Stimulated activated naive B cell treated with anti-CD40 and anti-IgM and Interleukin-4, amounts not matched to agents 10 μg/mL and 1 μg/mL and 100 μg/mL, for 72 hours (primary cell): ENCODE data around the gene CTU1.

Experiments used
- ATAC-seq, 2 donors: fragments of 150-1000 bp; cut with Tn5 transposase; replicated peaks; 2 replicates each; pipeline ENCODE4 v1.10.0; 2021; ENCODE audit warnings: moderate library complexity in 1 of 2
- DNase-seq: peaks from one replicate; pipeline ENCODE4 v3.0.0; 2021
- H3K27ac Mint-ChIP-seq: one replicate; pipeline ENCODE4 v1.8.0; 2022; ENCODE audit warnings: mild to moderate bottlenecking, mixed read lengths
- H3K27me3 Mint-ChIP-seq, 2 donors: one replicate each; pipeline ENCODE4 v1.8.0; 2022; ENCODE audit warnings: mixed read lengths in 2 of 2
- H3K36me3 Mint-ChIP-seq, 2 donors: one replicate each; pipeline ENCODE4 v1.8.0; 2022; ENCODE audit warnings: mixed read lengths in 2 of 2, mild to moderate bottlenecking in 1 of 2
- H3K4me1 Mint-ChIP-seq, 2 donors: one replicate each; pipeline ENCODE4 v1.8.0; 2022; ENCODE audit warnings: mixed read lengths in 2 of 2, mild to moderate bottlenecking in 1 of 2
- H3K4me3 Mint-ChIP-seq, 2 donors: one replicate each; pipeline ENCODE4 v1.8.0; 2022; ENCODE audit warnings: mild to moderate bottlenecking in 2 of 2, mixed read lengths in 2 of 2, moderate library complexity in 1 of 2
- H3K9me3 Mint-ChIP-seq, 2 donors: one replicate each; pipeline ENCODE4 v1.8.0; 2022; ENCODE audit warnings: mixed read lengths in 2 of 2, mild to moderate bottlenecking in 1 of 2

The CTU1 gene

DNA sequence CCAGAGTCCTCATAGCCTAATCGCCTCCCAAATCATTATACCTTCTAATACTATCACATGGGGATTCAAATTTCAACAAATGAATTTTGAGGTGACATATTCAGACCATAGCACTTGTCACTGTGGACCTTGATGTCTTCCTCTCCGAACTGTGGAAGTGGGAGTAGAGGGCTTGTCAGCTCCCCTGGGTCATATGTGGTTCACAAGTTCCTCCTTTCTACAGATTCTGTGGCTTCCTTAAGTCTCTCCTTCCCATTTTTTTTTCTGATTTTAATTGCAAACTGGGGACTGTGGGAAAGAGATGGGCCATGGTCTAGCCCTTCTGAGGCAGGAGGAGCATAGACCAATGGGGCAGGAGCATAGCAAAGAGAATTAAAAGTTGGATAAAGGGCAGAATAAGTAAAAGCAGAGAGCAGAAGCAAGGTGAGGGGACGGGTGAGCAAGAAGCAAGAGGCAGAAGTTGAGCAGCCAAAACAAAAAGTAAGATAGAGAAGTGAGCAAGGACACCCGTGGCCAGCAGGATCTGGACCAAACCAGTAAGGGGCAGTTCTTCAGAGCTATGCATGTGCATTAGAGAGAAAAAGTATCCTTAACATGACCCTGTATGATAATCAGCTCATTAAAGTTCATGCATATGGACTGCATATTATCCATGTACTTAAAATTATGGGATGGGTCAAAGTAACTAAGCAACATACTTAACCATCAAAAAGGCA, 31.2 kb upstream of the CTU1 start:
- H3K36me3 Mint-ChIP-seq, result peaks cover 3 to 7% of the 10 kb centered on the region in 2 donors
- ATAC-seq, result peak; percentile 47 to 70
- peaks cover 29 to 44% of the 10 kb centered on the region in 2 donors for H3K27me3 Mint-ChIP-seq
- peak overlapping the region in 1 of 2 donors; percentile 6 for H3K4me3 Mint-ChIP-seq
- H3K9me3 Mint-ChIP-seq, result peaks cover 0 to 10% of the 10 kb centered on the region in 2 donors
- no peak overlapping the region for H3K27ac Mint-ChIP-seq
- peaks cover 26 to 59% of the 10 kb centered on the region in 2 donors for H3K4me1 Mint-ChIP-seq
- no peak for DNase-seq

GRCh38 chr19:51138549-51138979, 30.4 kb upstream of the CTU1 start:
- peaks cover 3 to 7% of the 10 kb centered on the region in 2 donors for H3K36me3 Mint-ChIP-seq
- no peak overlapping the region for H3K27ac Mint-ChIP-seq
- no peak overlapping the region for H3K4me3 Mint-ChIP-seq
- H3K4me1 Mint-ChIP-seq, result peaks cover 26 to 60% of the 10 kb centered on the region in 2 donors
- peaks cover 0 to 10% of the 10 kb centered on the region in 2 donors for H3K9me3 Mint-ChIP-seq
- H3K27me3 Mint-ChIP-seq, result peaks cover 20 to 42% of the 10 kb centered on the region in 2 donors
- no peak for DNase-seq
- ATAC-seq, result no peak

- Mint-ChIP-seq H3K4me1 (peaks cover 26 to 60% of the 10 kb centered on the region in 2 donors), H3K9me3 (peaks cover 0 to 10% of the 10 kb centered on the region in 2 donors), H3K36me3 (peaks cover 3 to 7% of the 10 kb centered on the region in 2 donors), H3K27ac (no peak overlapping the region), H3K27me3 (peaks cover 20 to 42% of the 10 kb centered on the region in 2 donors), H3K4me3 (no peak overlapping the region)
- no peak for DNase-seq
- ATAC-seq, result no peak
Observed at GRCh38 chr19:51137792-51138425, 29.7 kb upstream of the CTU1 start.

DNA sequence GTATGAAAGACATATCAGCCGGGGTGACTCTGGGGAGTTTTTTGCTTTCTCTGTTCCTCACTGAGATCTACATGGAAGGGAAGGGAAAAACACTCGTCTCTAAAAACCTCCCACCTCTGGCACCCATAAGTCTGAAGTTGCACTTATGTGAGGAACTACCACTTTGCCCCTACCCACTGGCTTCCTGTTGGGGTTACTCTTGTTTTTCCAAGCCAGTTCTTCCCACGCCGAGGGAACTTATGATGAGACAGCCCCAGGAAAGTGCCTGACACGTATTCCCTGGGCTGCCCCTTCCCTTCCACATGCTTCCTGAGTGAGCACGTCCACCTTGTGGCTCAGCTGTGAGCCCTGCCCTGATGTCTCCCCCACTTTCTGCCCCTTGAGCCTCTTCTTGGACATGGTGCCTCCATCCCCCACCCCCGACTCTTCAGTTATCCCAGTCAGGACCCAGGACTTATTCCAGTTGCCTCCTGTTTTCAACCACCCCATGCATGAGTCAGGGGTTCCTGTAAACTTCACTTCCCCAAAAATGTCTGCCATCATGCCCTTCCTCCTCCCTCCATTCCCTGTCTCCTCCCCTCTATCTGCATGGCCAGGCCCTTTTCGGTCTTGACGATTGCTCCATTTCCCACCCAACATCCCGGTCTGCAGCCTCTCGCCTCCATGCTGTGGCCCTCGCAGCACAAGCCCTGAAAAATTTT, 28.8 kb upstream of the CTU1 start:
- Mint-ChIP-seq H3K36me3 (peaks cover 3 to 7% of the 10 kb centered on the region in 2 donors), H3K9me3 (peaks cover 0 to 10% of the 10 kb centered on the region in 2 donors), H3K27me3 (peaks cover 20 to 45% of the 10 kb centered on the region in 2 donors), H3K4me1 (peaks cover 32 to 68% of the 10 kb centered on the region in 2 donors), H3K4me3 (peak overlapping the region; percentile 27 to 57), H3K27ac (peak overlapping the region; percentile 76)
- ATAC-seq, result peak; percentile 57 to 61
- peak; percentile 9 for DNase-seq

DNA sequence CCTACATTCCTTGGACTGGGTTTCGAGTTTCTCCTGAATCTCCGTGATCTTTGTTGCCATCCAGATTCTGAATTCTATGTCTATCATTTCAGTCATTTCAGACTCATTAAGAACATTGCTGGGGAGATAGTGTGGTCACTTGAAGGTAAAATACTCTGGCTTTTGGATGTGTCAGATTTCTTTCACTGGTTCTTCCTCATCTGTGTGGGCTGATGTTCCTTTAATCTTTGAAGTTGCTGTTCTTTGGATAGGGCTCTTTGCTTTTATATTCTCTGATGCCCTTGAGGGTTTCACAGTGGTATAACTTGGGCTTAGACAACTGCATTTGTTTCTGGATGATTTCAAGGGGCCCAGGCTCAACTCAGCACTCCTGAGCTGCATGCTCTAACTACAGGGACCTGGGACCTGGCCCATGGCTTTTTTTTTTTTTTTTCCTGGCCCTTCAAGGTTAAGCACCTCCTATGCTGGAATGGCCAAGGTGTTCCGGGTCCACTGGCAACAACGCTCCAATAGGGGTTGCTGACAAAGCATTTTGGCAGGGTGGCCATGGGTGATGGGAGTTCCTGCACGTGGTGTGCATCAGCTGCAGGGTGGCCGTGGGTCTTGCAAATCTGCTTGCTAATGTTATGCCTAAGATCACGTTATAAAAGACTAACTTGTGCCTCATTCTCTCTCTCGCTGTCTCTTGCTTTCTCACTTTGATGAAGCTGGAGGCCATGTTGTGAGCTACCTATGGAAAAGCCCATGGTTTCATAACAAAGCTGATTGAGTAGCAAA, 28.0 kb upstream of the CTU1 start:
- H3K9me3 Mint-ChIP-seq, result peaks cover 0 to 11% of the 10 kb centered on the region in 2 donors
- H3K4me1 Mint-ChIP-seq, result peaks cover 31 to 73% of the 10 kb centered on the region in 2 donors
- DNase-seq, result no peak
- peaks cover 3 to 9% of the 10 kb centered on the region in 2 donors for H3K36me3 Mint-ChIP-seq
- no peak for ATAC-seq
- peak overlapping the region in 1 of 2 donors; percentile 57 for H3K4me3 Mint-ChIP-seq
- peaks cover 15 to 45% of the 10 kb centered on the region in 2 donors for H3K27me3 Mint-ChIP-seq
- H3K27ac Mint-ChIP-seq, result no peak overlapping the region

- DNase-seq, result no peak
- no peak overlapping the region for H3K27ac Mint-ChIP-seq
- no peak overlapping the region for H3K4me3 Mint-ChIP-seq
- ATAC-seq, result no peak
- peaks cover 0 to 11% of the 10 kb centered on the region in 2 donors for H3K9me3 Mint-ChIP-seq
- peaks cover 22 to 52% of the 10 kb centered on the region in 2 donors for H3K27me3 Mint-ChIP-seq
- H3K4me1 Mint-ChIP-seq, result peaks cover 29 to 72% of the 10 kb centered on the region in 2 donors
- peaks cover 3 to 9% of the 10 kb centered on the region in 2 donors for H3K36me3 Mint-ChIP-seq
Observed at GRCh38 chr19:51135004-51135403, 26.8 kb upstream of the CTU1 start.

GRCh38 chr19:51131780-51132680, 23.8 kb upstream of the CTU1 start:
- ATAC-seq (peak; percentile 69 to 80), DNase-seq (peak; percentile 19)
- peaks cover 0 to 11% of the 10 kb centered on the region in 2 donors for H3K9me3 Mint-ChIP-seq
- H3K27me3 Mint-ChIP-seq, result peaks cover 23 to 45% of the 10 kb centered on the region in 2 donors
- peak overlapping the region; percentile 60 for H3K27ac Mint-ChIP-seq
- H3K4me1 Mint-ChIP-seq, result peaks cover 21 to 71% of the 10 kb centered on the region in 2 donors
- H3K36me3 Mint-ChIP-seq, result peaks cover 3 to 12% of the 10 kb centered on the region in 2 donors
- H3K4me3 Mint-ChIP-seq, result peak overlapping the region; percentile 46 to 69

DNA sequence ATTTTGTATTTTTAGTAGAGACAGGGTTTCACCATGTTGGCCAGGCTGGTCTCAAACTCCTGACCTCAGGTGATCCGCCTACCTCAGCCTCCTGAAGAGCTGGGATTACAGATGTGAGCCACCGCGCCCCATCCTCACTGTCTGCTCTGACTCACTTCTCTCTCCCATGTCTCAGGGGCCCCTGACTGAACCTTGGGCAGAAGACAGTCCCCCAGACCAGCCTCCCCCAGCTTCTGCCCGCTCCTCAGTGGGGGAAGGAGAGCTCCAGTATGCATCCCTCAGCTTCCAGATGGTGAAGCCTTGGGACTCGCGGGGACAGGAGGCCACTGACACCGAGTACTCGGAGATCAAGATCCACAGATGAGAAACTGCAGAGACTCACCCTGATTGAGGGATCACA, 21.5 kb upstream of the CTU1 start:
- Mint-ChIP-seq H3K27me3 (peaks cover 18 to 28% of the 10 kb centered on the region in 2 donors), H3K4me3 (no peak overlapping the region), H3K4me1 (peaks cover 18 to 52% of the 10 kb centered on the region in 2 donors), H3K27ac (no peak overlapping the region), H3K9me3 (peaks cover 0 to 4% of the 10 kb centered on the region in 2 donors), H3K36me3 (peaks cover 0 to 7% of the 10 kb centered on the region in 2 donors)
- no peak for ATAC-seq
- DNase-seq, result no peak

DNA sequence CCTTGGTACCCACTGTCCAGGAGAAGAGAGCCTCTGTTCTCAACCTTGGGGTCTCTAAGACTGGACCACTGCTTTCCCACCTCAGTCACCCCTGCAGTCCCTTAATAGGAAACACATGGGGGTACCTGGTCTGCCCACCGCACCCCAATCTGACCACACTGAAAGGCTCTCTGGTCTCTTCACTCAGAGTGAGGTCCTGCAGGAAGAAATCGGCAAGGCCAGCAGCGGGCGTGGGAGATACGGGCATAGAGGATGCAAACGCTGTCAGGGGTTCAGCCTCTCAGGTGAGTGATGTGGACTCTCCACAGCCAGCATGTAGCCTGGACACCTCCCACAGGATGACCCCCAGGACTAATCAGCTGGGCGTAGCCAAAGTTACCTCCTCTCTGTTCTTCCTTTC, 20.0 kb upstream of the CTU1 start:
- H3K27ac Mint-ChIP-seq, result no peak overlapping the region
- peaks cover 26 to 61% of the 10 kb centered on the region in 2 donors for H3K4me1 Mint-ChIP-seq
- H3K36me3 Mint-ChIP-seq, result peaks cover 0 to 4% of the 10 kb centered on the region in 2 donors
- H3K27me3 Mint-ChIP-seq, result peaks cover 24 to 28% of the 10 kb centered on the region in 2 donors
- peaks cover 0 to 1% of the 10 kb centered on the region in 2 donors for H3K9me3 Mint-ChIP-seq
- H3K4me3 Mint-ChIP-seq, result no peak overlapping the region
- DNase-seq, result no peak
- no peak for ATAC-seq

GRCh38 chr19:51127755-51128154, 19.5 kb upstream of the CTU1 start:
- ATAC-seq (no peak), DNase-seq (no peak)
- peaks cover 0 to 4% of the 10 kb centered on the region in 2 donors for H3K36me3 Mint-ChIP-seq
- H3K4me1 Mint-ChIP-seq, result peaks cover 27 to 66% of the 10 kb centered on the region in 2 donors
- H3K9me3 Mint-ChIP-seq, result peaks cover 0 to 1% of the 10 kb centered on the region in 2 donors
- H3K27me3 Mint-ChIP-seq, result peaks cover 24 to 28% of the 10 kb centered on the region in 2 donors
- H3K27ac Mint-ChIP-seq, result no peak overlapping the region
- H3K4me3 Mint-ChIP-seq, result no peak overlapping the region

GRCh38 chr19:51127032-51127431, 18.8 kb upstream of the CTU1 start:
- ATAC-seq (no peak), DNase-seq (no peak)
- Mint-ChIP-seq H3K9me3 (peaks cover 0 to 1% of the 10 kb centered on the region in 2 donors), H3K27ac (no peak overlapping the region), H3K36me3 (peaks cover 0 to 4% of the 10 kb centered on the region in 2 donors), H3K4me3 (no peak overlapping the region), H3K27me3 (peaks cover 25 to 27% of the 10 kb centered on the region in 2 donors), H3K4me1 (peaks cover 22 to 66% of the 10 kb centered on the region in 2 donors)

DNA sequence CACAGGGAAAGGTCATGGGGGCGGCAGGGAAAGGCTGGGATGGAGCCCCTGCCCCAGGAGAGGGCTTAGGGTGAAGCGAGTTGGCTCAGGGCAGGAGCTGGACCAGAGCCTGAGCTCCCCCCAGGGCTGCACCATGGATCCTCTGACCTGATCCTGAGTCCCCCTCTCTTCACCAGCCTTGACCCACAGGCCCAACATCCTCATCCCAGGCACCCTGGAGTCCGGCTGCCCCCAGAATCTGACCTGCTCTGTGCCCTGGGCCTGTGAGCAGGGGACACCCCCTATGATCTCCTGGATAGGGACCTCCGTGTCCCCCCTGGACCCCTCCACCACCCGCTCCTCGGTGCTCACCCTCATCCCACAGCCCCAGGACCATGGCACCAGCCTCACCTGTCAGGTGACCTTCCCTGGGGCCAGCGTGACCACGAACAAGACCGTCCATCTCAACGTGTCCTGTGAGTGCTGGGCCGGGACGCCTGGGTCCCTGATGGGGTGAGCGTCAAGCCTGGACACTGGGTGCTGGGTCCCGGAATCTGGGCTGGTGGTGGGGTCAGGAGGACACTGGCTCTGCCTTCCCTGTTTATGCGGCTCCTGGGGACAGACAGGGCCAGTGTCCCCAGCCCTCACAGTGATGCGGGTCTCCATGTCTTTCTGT, 17.3 kb upstream of the CTU1 start:
- peaks cover 25 to 30% of the 10 kb centered on the region in 2 donors for H3K27me3 Mint-ChIP-seq
- no peak overlapping the region for H3K27ac Mint-ChIP-seq
- H3K9me3 Mint-ChIP-seq, result peaks cover 0 to 2% of the 10 kb centered on the region in 2 donors
- H3K4me3 Mint-ChIP-seq, result no peak overlapping the region
- no peak for ATAC-seq
- no peak for DNase-seq
- peaks cover 21 to 56% of the 10 kb centered on the region in 2 donors for H3K4me1 Mint-ChIP-seq
- peaks cover 0 to 3% of the 10 kb centered on the region in 2 donors for H3K36me3 Mint-ChIP-seq
